HCT116 (cell line): Measurements from ENCODE around the gene FBXO40. TPM values are rescaled to one million over a fixed set of nuclear protein-coding genes. Genes with fewer than 3 reads are reported as not detected.

ENCODE experiments used
- ATAC-seq: fragments of 200-7000 bp; cut with Tn5 transposase; 2 replicates; pipeline ENCODE4 v1.9.1; 2020; ENCODE audit warnings: mild to moderate bottlenecking, moderate library complexity
- BruUV-seq: library from RNA; stranded (reverse); fragments of 400-500 nt; replicated peaks from 2 replicates; lab custom pipeline; 2021; lab: Mats Ljungman, UMichigan
- CTCF ChIA-PET: fragments of 300-600 bp; sonication (Branson Sonifier 250); formaldehyde crosslinking; loops from one replicate; lab custom pipeline; 2021; ENCODE audit warnings: antibody characterized with exemption; lab: Charles Lee
- POLR2A ChIA-PET: fragments of 300-600, 350-600 bp; sonication (Branson Sonifier 250); formaldehyde crosslinking; loops from one replicate; lab custom pipeline; 2021; ENCODE audit warnings: antibody characterized with exemption; lab: Charles Lee
- RAD21 ChIA-PET, 2 experiments: fragments of 300-600 bp; sonication (Branson Sonifier 250); formaldehyde crosslinking; loops; one replicate each; lab custom pipeline; 2023; ENCODE audit warnings: low total read pairs in 2 of 2; ENCODE audit not compliant: uncharacterized antibody in 2 of 2, unreplicated experiment in 2 of 2, low non-redundant PET in 1 of 2; lab: Charles Lee
- DNase-seq: peaks from one replicate; pipeline ENCODE4 v3.0.0-alpha.2; 2010; ENCODE audit warnings: low read depth, low spot score
- H2AFZ ChIP-seq: fragments of 200-600 bp; shearing (Covaris generic), sonication (generic); 2 replicates; pipeline ENCODE4 v1.6.1; 2017; ENCODE audit warnings: low read depth, mixed run types, mixed read lengths, antibody characterized with exemption, low read length; ENCODE audit not compliant: poor library complexity, severe bottlenecking
- H3K27ac ChIP-seq: 2 replicates; pipeline ENCODE4 v1.5.1; 2012; ENCODE audit warnings: low read depth, low read length
- H3K27me3 ChIP-seq: fragments of 200-600 bp; sonication (generic); 2 replicates; pipeline ENCODE4 v1.6.1; 2016; ENCODE audit warnings: mixed run types, low read length, mixed read lengths; ENCODE audit not compliant: insufficient read depth
- H3K36me3 ChIP-seq, 2 experiments: fragments of 200-500 bp in 1 of 2; fragments of 200-600 bp in 1 of 2; sonication (Bioruptor generic) in 1 of 2; sonication (generic) in 1 of 2; 2 replicates each; pipeline versions ENCODE4 v1.5.1 to v1.6.1; 2014 to 2016; ENCODE audit warnings: low read length in 2 of 2, inconsistent platforms in 1 of 2, mixed read lengths in 1 of 2, mixed run types in 1 of 2; ENCODE audit not compliant: insufficient read depth in 2 of 2, control insufficient read depth in 1 of 2
- H3K4me1 ChIP-seq, 2 experiments: fragments of 200-600 bp in 1 of 2; sonication (generic) in 1 of 2; 2 replicates each; pipeline versions ENCODE4 v1.5.1 to v1.6.1; 2012 to 2017; ENCODE audit warnings: low read length in 2 of 2, inconsistent platforms in 1 of 2, mild to moderate bottlenecking in 1 of 2, mixed read lengths in 1 of 2, mixed run types in 1 of 2, moderate library complexity in 1 of 2; ENCODE audit not compliant: insufficient read depth in 2 of 2, control insufficient read depth in 1 of 2
- H3K4me2 ChIP-seq: fragments of 200-600 bp; sonication (generic); 2 replicates; pipeline ENCODE4 v1.6.1; 2017; ENCODE audit warnings: mixed run types, low read length, mixed read lengths
- H3K4me3 ChIP-seq, 2 experiments: fragments of 200-600 bp in 1 of 2; sonication (generic) in 1 of 2; replicated peaks in 1 of 2; 2 replicates each; pipeline ENCODE4 v1.5.1; 2011 to 2016; ENCODE audit warnings: low read length in 2 of 2, control low read depth in 1 of 2, low read depth in 1 of 2, mild to moderate bottlenecking in 1 of 2, mixed read lengths in 1 of 2, mixed run types in 1 of 2
- H3K79me2 ChIP-seq: fragments of 200-600 bp; sonication (generic); 2 replicates; pipeline ENCODE4 v1.6.1; 2017; ENCODE audit warnings: mild to moderate bottlenecking, mixed run types, low read length, moderate library complexity, mixed read lengths; ENCODE audit not compliant: insufficient read depth
- H3K9ac ChIP-seq: fragments of 200-600 bp; sonication (generic); 2 replicates; pipeline ENCODE4 v1.6.1; 2016; ENCODE audit warnings: low read length, mixed read lengths
- H3K9me2 ChIP-seq: fragments of 200-600 bp; sonication (generic), shearing (Covaris generic); 2 replicates; pipeline ENCODE4 v1.6.1; 2017; ENCODE audit warnings: mixed run types, mild to moderate bottlenecking, moderate library complexity; ENCODE audit not compliant: insufficient read depth
- H3K9me3 ChIP-seq, 2 experiments: fragments of 200-500 bp in 1 of 2; fragments of 200-600 bp in 1 of 2; sonication (Bioruptor generic) in 1 of 2; sonication (generic) in 1 of 2; 2 replicates each; pipeline ENCODE4 v1.6.1; 2014 to 2017; ENCODE audit warnings: low read length in 2 of 2, mixed read lengths in 2 of 2, inconsistent platforms in 1 of 2, low read depth in 1 of 2, mild to moderate bottlenecking in 1 of 2, mixed run types in 1 of 2, moderate library complexity in 1 of 2; ENCODE audit not compliant: control insufficient read depth in 1 of 2, insufficient read depth in 1 of 2
- H4K20me1 ChIP-seq: fragments of 200-600 bp; sonication (generic), shearing (Covaris generic); 2 replicates; pipeline ENCODE4 v1.6.1; 2017; ENCODE audit warnings: mixed run types, mild to moderate bottlenecking, moderate library complexity; ENCODE audit not compliant: insufficient read depth
- CEBPB ChIP-seq: IDR thresholded peaks from 2 replicates; pipeline ENCODE4 v1.6.1; 2012; ENCODE audit warnings: low read depth
- EZH2 ChIP-seq: fragments of 200-600 bp; sonication (generic); IDR thresholded peaks from 2 replicates; pipeline ENCODE4 v1.6.1; 2017; ENCODE audit warnings: antibody characterized with exemption, mixed run types
- JUND ChIP-seq: IDR thresholded peaks from 2 replicates; pipeline ENCODE4 v1.6.1; 2012
- POLR2A ChIP-seq: IDR thresholded peaks from 2 replicates; pipeline ENCODE4 v1.7.0; 2011; ENCODE audit warnings: borderline replicate concordance; ENCODE audit not compliant: insufficient read depth, insufficient read length; ENCODE audit errors: extremely low read depth
- POLR2AphosphoS5 ChIP-seq: IDR thresholded peaks from 2 replicates; pipeline ENCODE4 v1.6.1; 2011; ENCODE audit warnings: mild to moderate bottlenecking, low read depth, low read length, moderate library complexity
- RAD21 ChIP-seq: IDR thresholded peaks from 2 replicates; pipeline ENCODE4 v1.6.1; 2012; ENCODE audit warnings: low read depth, mild to moderate bottlenecking
- SIN3A ChIP-seq: IDR thresholded peaks from 2 replicates; pipeline ENCODE4 v1.6.1; 2012; ENCODE audit warnings: low read depth
- ZFX ChIP-seq: fragments of 450-650 bp; IDR thresholded peaks from 2 replicates; pipeline ENCODE4 v1.6.1; 2017
- ZNF274 ChIP-seq: fragments of 200-500 bp; sonication (Bioruptor generic); IDR thresholded peaks from 2 replicates; pipeline ENCODE4 v1.6.1; 2014; ENCODE audit warnings: mild to moderate bottlenecking, low read depth, low read length, inconsistent platforms
- intact Hi-C: fragments of 100-400 bp; cut with micrococcal nuclease; formaldehyde crosslinking; loops from 2 replicates; pipeline ENCODE4 v1.10.0; 2022
- total RNA-seq: library from RNA; stranded (reverse); gene quantifications from one replicate; pipeline ENCODE4 v1.2.1, GENCODE V29; 2021; ENCODE audit not compliant: unreplicated experiment
- TF ChIP-seq, protein P1 (sequence below): IDR thresholded peaks from 2 replicates; pipeline ENCODE4 v1.6.1; 2012
- TF ChIP-seq, protein P2 (sequence below), 3 experiments: fragments of 200-600 bp in 1 of 3; sonication (generic) in 1 of 3; IDR thresholded peaks in 2 of 3; conservative IDR thresholded peaks in 1 of 3; 2 replicates each; pipeline ENCODE4 v1.5.1; 2012 to 2017; ENCODE audit warnings: low read depth in 2 of 3, low read length in 2 of 3, antibody characterized with exemption in 1 of 3, borderline replicate concordance in 1 of 3, control low read depth in 1 of 3, mild to moderate bottlenecking in 1 of 3, mixed read lengths in 1 of 3, mixed run types in 1 of 3, moderate library complexity in 1 of 3; ENCODE audit not compliant: insufficient read depth in 1 of 3
- TF ChIP-seq, protein P3 (sequence below): IDR thresholded peaks from 2 replicates; pipeline ENCODE4 v1.6.1; 2012

FBXO40 gene
- total RNA-seq, 1 experiment from 2014 or later = not detected

DNA sequence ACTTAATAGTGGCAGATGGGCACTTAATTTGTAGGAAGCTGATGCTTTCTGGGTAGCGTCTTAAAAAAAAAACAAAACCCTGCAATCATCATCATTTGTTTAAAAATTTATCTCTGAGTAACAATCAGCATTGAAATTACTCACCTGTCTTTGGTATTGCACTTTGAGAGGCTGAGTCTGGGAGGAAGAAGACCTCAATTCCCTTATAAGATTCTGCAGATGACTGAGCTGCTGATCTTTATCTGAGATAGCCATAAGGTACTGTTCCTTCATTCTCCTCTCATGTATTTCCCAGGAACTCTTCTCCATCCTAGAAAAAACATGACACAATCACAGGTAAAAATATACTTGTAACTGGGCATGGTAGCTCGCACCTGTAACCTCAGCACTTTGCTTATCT lies 84.0 kb downstream of the FBXO40 start:
- ChIA-PET CTCF (no interaction called here), POLR2A (no interaction called here), RAD21 (no interaction called here)
- H3K36me3 ChIP-seq = peaks cover 12 to 22% of the 10 kb centered on the region in 2 experiments; a peak in 3 of 4 replicates
- H3K9ac ChIP-seq = no peak overlapping the region
- no peaks in the 10 kb centered on the region for H3K9me2 ChIP-seq
- no peaks in the 10 kb centered on the region for H3K27me3 ChIP-seq
- no peak overlapping the region for H2AFZ ChIP-seq
- no peaks in the 10 kb centered on the region for H3K79me2 ChIP-seq
- no peaks in the 10 kb centered on the region for H3K9me3 ChIP-seq
- no peak overlapping the region for H3K4me3 ChIP-seq
- no peak overlapping the region for H3K27ac ChIP-seq
- no peaks in the 10 kb centered on the region for H4K20me1 ChIP-seq
- no TSS peak for BruUV-seq
- intact Hi-C loops = no loop called here
- ATAC-seq = no peak
- H3K4me2 ChIP-seq = no peak overlapping the region
- H3K4me1 ChIP-seq = no peaks in the 10 kb centered on the region
- TF ChIP-seq POLR2AphosphoS5 = no peak
- no peak for TF ChIP-seq ZNF274
- no peak for TF ChIP-seq SIN3A
- TF ChIP-seq RAD21 = no peak
- TF ChIP-seq, protein P1, sequence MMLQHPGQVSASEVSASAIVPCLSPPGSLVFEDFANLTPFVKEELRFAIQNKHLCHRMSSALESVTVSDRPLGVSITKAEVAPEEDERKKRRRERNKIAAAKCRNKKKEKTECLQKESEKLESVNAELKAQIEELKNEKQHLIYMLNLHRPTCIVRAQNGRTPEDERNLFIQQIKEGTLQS = no peak
- no peak for TF ChIP-seq JUND
- TF ChIP-seq EZH2 = no peak
- TF ChIP-seq POLR2A = no peak
- TF ChIP-seq, protein P2, sequence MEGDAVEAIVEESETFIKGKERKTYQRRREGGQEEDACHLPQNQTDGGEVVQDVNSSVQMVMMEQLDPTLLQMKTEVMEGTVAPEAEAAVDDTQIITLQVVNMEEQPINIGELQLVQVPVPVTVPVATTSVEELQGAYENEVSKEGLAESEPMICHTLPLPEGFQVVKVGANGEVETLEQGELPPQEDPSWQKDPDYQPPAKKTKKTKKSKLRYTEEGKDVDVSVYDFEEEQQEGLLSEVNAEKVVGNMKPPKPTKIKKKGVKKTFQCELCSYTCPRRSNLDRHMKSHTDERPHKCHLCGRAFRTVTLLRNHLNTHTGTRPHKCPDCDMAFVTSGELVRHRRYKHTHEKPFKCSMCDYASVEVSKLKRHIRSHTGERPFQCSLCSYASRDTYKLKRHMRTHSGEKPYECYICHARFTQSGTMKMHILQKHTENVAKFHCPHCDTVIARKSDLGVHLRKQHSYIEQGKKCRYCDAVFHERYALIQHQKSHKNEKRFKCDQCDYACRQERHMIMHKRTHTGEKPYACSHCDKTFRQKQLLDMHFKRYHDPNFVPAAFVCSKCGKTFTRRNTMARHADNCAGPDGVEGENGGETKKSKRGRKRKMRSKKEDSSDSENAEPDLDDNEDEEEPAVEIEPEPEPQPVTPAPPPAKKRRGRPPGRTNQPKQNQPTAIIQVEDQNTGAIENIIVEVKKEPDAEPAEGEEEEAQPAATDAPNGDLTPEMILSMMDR (IDR thresholded peaks at IDR 0.05 in 2 of 3, conservative IDR thresholded peaks at IDR 0.05 in 1 of 3; ENCODE audit: borderline replicate concordance in 1 of 3, insufficient read depth in 1 of 3, low read depth in 2 of 3, low read length in 2 of 3) = no peak
- TF ChIP-seq CEBPB = no peak
- TF ChIP-seq, protein P3, sequence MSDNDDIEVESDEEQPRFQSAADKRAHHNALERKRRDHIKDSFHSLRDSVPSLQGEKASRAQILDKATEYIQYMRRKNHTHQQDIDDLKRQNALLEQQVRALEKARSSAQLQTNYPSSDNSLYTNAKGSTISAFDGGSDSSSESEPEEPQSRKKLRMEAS = no peak
- TF ChIP-seq ZFX = no peak
- no peak for DNase-seq

Other genes starting within 250 kb of the FBXO40 start
- 12.3 TPM for gene POLQ, start 47.4 kb upstream of the FBXO40 start, total RNA-seq
- not detected for gene ARGFX, start 25.4 kb upstream of the FBXO40 start, total RNA-seq
- 1.6 TPM for gene HCLS1, start 67.5 kb downstream of the FBXO40 start, total RNA-seq
- gene GOLGB1, start 156.4 kb downstream of the FBXO40 start, total RNA-seq = 31.3 TPM
- gene IQCB1, start 241.7 kb downstream of the FBXO40 start, total RNA-seq = 22.2 TPM
- 4.4 TPM for gene EAF2, start 241.8 kb downstream of the FBXO40 start, total RNA-seq